GM10266 (cell line): ENCODE results near the gene SDC4.

Experiments used
- DNase-seq: peaks from one replicate; pipeline ENCODE4 v3.0.0; 2012; ENCODE audit errors: extremely low spot score
- CTCF ChIP-seq: IDR thresholded peaks from 2 replicates; pipeline ENCODE4 v1.5.1; 2012; ENCODE audit warnings: mild to moderate bottlenecking, low read depth; ENCODE audit not compliant: control insufficient read depth, insufficient read depth; ENCODE audit errors: missing control alignments

The SDC4 gene

GRCh38 chr20:45363611-45364492 is 15.6 kb upstream of the SDC4 start:
- no peak for TF ChIP-seq CTCF

GRCh38 chr20:45362804-45363610 is 14.8 kb upstream of the SDC4 start, which contains the start of gene SYS1:
Gene SYS1 (plus strand): TSS chr20:45363156. CDS start chr20:45363532, 376 bp downstream.
- peak; percentile 78 for TF ChIP-seq CTCF
- DNase-seq: peak; percentile 92

More at GRCh38 chr20:45363611-45364492, 15.6 kb upstream of the SDC4 start:
- no peak for DNase-seq

GRCh38 chr20:45361793-45362192 is 13.6 kb upstream of the SDC4 start:
- DNase-seq: no peak
- TF ChIP-seq CTCF: no peak

- TF ChIP-seq CTCF: no peak
- no peak for DNase-seq
Measured at GRCh38 chr20:45359406-45360148, 11.4 kb upstream of the SDC4 start.

GRCh38 chr20:45359069-45359405 is 10.8 kb upstream of the SDC4 start:
- no peak for TF ChIP-seq CTCF
- DNase-seq: no peak

- DNase-seq: no peak
- TF ChIP-seq CTCF: no peak
Measured at GRCh38 chr20:45358282-45359068, 10.3 kb upstream of the SDC4 start.
